Measurements from ENCODE around the gene NR5A1.

NR5A1 gene

GRCh38 chr9:124483481-124483880 is 23.7 kb downstream of the NR5A1 start:
- DNase-seq (ENCODE audit: low read depth), result no peak
- TF ChIP-seq CTCF (conservative IDR thresholded peaks at IDR 0.05; ENCODE audit: low read depth, low read length), result no peak
- H3K4me3 ChIP-seq (ENCODE audit: low read length), result no peak overlapping the region

GRCh38 chr9:124482431-124483031 is 24.7 kb downstream of the NR5A1 start:
- DNase-seq (ENCODE audit: low read depth), result no peak
- TF ChIP-seq CTCF (conservative IDR thresholded peaks at IDR 0.05; ENCODE audit: low read depth, low read length), result no peak
- no peak overlapping the region for H3K4me3 ChIP-seq (ENCODE audit: low read length)

GRCh38 chr9:124481115-124481514 is 26.1 kb downstream of the NR5A1 start:
- no peak for DNase-seq (ENCODE audit: low read depth)
- H3K4me3 ChIP-seq (ENCODE audit: low read length), result no peak overlapping the region
- TF ChIP-seq CTCF (conservative IDR thresholded peaks at IDR 0.05; ENCODE audit: low read depth, low read length), result no peak

- TF ChIP-seq CTCF (conservative IDR thresholded peaks at IDR 0.05; ENCODE audit: low read depth, low read length), result peak; percentile 49
- no peak for DNase-seq (ENCODE audit: low read depth)
- H3K4me3 ChIP-seq (ENCODE audit: low read length), result no peak overlapping the region
Measured at GRCh38 chr9:124480621-124480981, 26.6 kb downstream of the NR5A1 start.

GRCh38 chr9:124479947-124480620 is 27.1 kb downstream of the NR5A1 start:
- no peak for TF ChIP-seq CTCF (conservative IDR thresholded peaks at IDR 0.05; ENCODE audit: low read depth, low read length)
- DNase-seq (ENCODE audit: low read depth), result no peak
- H3K4me3 ChIP-seq (ENCODE audit: low read length), result no peak overlapping the region

- DNase-seq (ENCODE audit: low read depth), result no peak
- H3K4me3 ChIP-seq (ENCODE audit: low read length), result no peak overlapping the region
- TF ChIP-seq CTCF (conservative IDR thresholded peaks at IDR 0.05; ENCODE audit: low read depth, low read length), result no peak
Measured at GRCh38 chr9:124479371-124479770, 27.8 kb downstream of the NR5A1 start.

- DNase-seq (ENCODE audit: low read depth), result no peak
- no peak overlapping the region for H3K4me3 ChIP-seq (ENCODE audit: low read length)
- TF ChIP-seq CTCF (conservative IDR thresholded peaks at IDR 0.05; ENCODE audit: low read depth, low read length), result no peak
Measured at GRCh38 chr9:124478354-124478753, 28.8 kb downstream of the NR5A1 start.

Data from retinal pigment epithelial cell (primary cell).